Glutamatergic neuron (in vitro differentiated cells): ENCODE measurements around the gene TRDN. TPM values are rescaled to one million over a fixed set of nuclear protein-coding genes. Genes with fewer than 3 reads are reported as not detected.

Experiments used
- DNase-seq: peaks from one replicate; pipeline ENCODE4 v3.0.0; 2022
- H3K27ac Mint-ChIP-seq: one replicate; pipeline ENCODE4 v1.8.0; 2020; ENCODE audit warnings: mild to moderate bottlenecking, mixed read lengths, inconsistent platforms; ENCODE audit not compliant: unreplicated experiment
- H3K27me3 Mint-ChIP-seq: one replicate; pipeline ENCODE4 v1.8.0; 2020; ENCODE audit warnings: mild to moderate bottlenecking, moderate library complexity, mixed read lengths, inconsistent platforms; ENCODE audit not compliant: unreplicated experiment
- H3K36me3 Mint-ChIP-seq: one replicate; pipeline ENCODE4 v1.8.0; 2020; ENCODE audit warnings: mild to moderate bottlenecking, mixed read lengths, inconsistent platforms; ENCODE audit not compliant: unreplicated experiment
- H3K4me1 Mint-ChIP-seq: one replicate; pipeline ENCODE4 v1.8.0; 2020; ENCODE audit warnings: mild to moderate bottlenecking, low read depth, mixed read lengths, inconsistent platforms; ENCODE audit not compliant: unreplicated experiment
- H3K4me3 Mint-ChIP-seq: one replicate; pipeline ENCODE4 v1.8.0; 2020; ENCODE audit warnings: mild to moderate bottlenecking, mixed read lengths, inconsistent platforms; ENCODE audit not compliant: unreplicated experiment
- H3K9me3 Mint-ChIP-seq: one replicate; pipeline ENCODE4 v1.8.0; 2020; ENCODE audit warnings: mild to moderate bottlenecking, moderate library complexity, mixed read lengths, inconsistent platforms; ENCODE audit not compliant: unreplicated experiment
- CTCF ChIP-seq: fragments of 200-600 bp; sonication (generic); IDR thresholded peaks from one replicate; pipeline ENCODE4 v1.5.0; 2021; ENCODE audit not compliant: partially characterized antibody, unreplicated experiment
- long read RNA-seq: library from polyadenylated mRNA; unstranded; transcript quantifications from one replicate; pipeline ENCODE4 v2.0.0, GENCODE V29; 2020; ENCODE audit not compliant: unreplicated experiment
- total RNA-seq: library from RNA; stranded (reverse); fragmentation: NEBNext Ultra II Directional; extraction: Animal tissue kit (Norgen Biotek cat#: 25700); gene quantifications from one replicate; pipeline ENCODE4 v1.2.1, GENCODE V29; 2021; ENCODE audit not compliant: unreplicated experiment

TRDN gene
- total RNA-seq, result not detected
- long read RNA-seq, partial matches to known transcripts, result 0 of 1 reads
- long read RNA-seq, other reads (novel, unspliced or antisense), result 1 of 1 reads

GRCh38 chr6:123636782-123637181 is at the start of gene TRDN:
Gene TRDN (minus strand): TSS chr6:123636950. CDS start chr6:123636775, 175 bp downstream.
- no peak for DNase-seq
- Mint-ChIP-seq H3K27me3 (no peaks in the 10 kb centered on the region), H3K4me1 (no peaks in the 10 kb centered on the region), H3K9me3 (no peaks in the 10 kb centered on the region), H3K4me3 (no peak within 1 kb of the TSS), H3K36me3 (no peaks in the 10 kb centered on the region), H3K27ac (no peak within 1 kb of the TSS)
- TF ChIP-seq CTCF, result no peak

DNA sequence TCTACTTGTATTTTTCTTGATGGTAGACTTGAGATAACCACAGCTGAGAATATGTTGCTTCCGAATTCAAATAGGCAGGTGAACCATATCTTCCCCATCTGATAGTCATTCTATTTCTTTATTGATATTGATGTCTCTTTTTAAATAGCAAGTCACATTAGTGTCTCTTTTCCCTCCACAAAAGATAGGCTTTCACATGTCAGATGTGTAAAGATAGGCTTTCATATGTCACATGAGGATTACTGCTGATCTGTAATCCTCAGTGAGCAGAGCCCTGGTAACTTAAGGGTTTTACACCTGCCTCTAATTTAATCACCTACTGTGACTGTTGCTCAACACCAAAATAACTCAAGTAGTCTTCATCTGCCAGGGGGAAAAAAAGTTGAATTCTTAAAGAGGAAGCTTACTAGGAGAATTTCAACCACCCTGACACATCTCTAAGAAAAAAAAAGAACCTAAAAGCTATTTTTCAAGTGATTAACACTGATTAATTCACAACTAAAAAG is 45.3 kb upstream of the TRDN start:
- DNase-seq, result no peak
- Mint-ChIP-seq H3K4me1 (no peaks in the 10 kb centered on the region), H3K27me3 (no peaks in the 10 kb centered on the region), H3K27ac (no peak overlapping the region), H3K4me3 (no peak overlapping the region), H3K9me3 (no peaks in the 10 kb centered on the region), H3K36me3 (no peaks in the 10 kb centered on the region)
- TF ChIP-seq CTCF, result no peak

DNA sequence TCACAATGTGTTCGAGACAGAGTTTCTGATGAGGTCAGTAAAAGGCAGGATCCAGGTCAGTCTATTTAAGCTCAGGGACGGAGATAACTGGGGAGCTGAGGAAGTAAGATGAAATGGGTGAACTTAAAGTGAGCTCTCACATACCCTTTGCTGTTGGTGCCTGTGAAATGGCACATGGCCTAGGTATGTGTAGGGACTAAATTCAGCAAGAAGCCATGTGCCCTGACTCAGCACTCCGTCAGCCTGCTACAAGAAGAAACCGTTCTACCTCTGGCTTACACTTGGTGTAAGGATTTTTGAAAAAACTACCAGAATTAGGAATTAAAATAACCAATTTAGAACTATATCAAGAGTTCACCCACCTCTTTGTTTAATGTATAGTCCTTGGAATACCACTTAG is 41.1 kb upstream of the TRDN start:
- H3K4me3 Mint-ChIP-seq, result no peak overlapping the region
- H3K27ac Mint-ChIP-seq, result no peak overlapping the region
- DNase-seq, result no peak
- H3K36me3 Mint-ChIP-seq, result peaks cover 15% of the 10 kb centered on the region
- no peaks in the 10 kb centered on the region for H3K9me3 Mint-ChIP-seq
- H3K27me3 Mint-ChIP-seq, result peaks cover 1% of the 10 kb centered on the region
- H3K4me1 Mint-ChIP-seq, result no peaks in the 10 kb centered on the region
- TF ChIP-seq CTCF, result no peak

DNA sequence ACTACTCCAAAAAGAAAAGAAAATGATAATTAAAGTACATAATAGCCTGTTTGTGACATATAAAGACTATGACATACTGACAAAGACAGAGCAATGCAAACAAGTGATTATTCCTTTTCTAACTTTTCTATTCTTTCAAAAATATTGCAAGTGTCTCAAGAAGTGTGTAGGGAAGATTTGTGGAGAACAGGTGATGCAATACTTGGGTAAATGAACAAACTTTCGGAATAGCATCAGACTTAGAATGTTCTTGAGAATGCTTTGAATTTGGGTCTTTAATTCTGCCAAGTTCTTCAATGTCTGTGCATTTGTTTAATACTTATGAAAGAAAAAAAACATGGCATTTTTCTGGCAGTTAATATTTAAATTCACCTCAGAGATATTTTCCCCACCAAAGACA is 40.0 kb upstream of the TRDN start:
- Mint-ChIP-seq H3K4me1 (no peaks in the 10 kb centered on the region), H3K36me3 (peaks cover 15% of the 10 kb centered on the region), H3K9me3 (no peaks in the 10 kb centered on the region), H3K27ac (no peak overlapping the region), H3K4me3 (no peak overlapping the region), H3K27me3 (peaks cover 1% of the 10 kb centered on the region)
- DNase-seq, result no peak
- no peak for TF ChIP-seq CTCF

DNA sequence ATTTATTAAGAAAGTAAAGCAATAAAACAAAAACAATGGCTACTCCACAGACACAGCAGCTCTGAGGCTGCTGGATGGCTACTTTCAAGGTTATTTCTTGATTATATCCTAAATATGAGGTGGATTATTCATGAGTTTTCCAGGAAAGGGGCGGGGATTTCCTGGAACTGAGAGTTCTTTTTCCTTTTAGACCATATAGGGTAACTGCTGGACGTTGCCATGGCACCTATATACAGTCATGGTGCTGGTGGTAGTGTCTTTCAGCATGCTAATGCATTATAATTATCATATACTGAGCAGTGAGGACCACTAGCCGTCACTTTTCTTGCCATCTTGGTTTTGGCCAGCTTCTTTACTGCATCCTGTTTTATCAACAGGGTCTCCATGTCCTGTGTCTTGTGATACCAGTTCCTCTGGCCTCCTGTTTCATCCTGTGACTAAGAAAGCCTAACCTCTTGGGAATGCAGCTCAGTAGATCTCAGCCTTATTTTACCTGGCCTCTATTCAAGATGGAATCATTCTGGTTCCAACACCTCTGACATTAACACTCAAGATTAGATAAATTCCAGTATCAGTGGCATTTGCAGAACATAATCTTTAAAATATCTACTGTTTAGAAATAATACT is 32.3 kb upstream of the TRDN start:
- H3K36me3 Mint-ChIP-seq, result peaks cover 5% of the 10 kb centered on the region
- no peaks in the 10 kb centered on the region for H3K9me3 Mint-ChIP-seq
- no peak overlapping the region for H3K27ac Mint-ChIP-seq
- no peaks in the 10 kb centered on the region for H3K4me1 Mint-ChIP-seq
- TF ChIP-seq CTCF, result no peak
- H3K27me3 Mint-ChIP-seq, result no peaks in the 10 kb centered on the region
- DNase-seq, result no peak
- no peak overlapping the region for H3K4me3 Mint-ChIP-seq
